Measurements from ENCODE around the gene SULT4A1. TPM values are rescaled to one million over a fixed set of nuclear protein-coding genes. Genes with fewer than 3 reads are reported as not detected.
A peak's percentile ranks its signal among the peaks of the same experiment; 100 is the strongest.

The SULT4A1 gene
- total RNA-seq, 2 donors from 2014 or later = 0.12 TPM; not detected in 1

DNA sequence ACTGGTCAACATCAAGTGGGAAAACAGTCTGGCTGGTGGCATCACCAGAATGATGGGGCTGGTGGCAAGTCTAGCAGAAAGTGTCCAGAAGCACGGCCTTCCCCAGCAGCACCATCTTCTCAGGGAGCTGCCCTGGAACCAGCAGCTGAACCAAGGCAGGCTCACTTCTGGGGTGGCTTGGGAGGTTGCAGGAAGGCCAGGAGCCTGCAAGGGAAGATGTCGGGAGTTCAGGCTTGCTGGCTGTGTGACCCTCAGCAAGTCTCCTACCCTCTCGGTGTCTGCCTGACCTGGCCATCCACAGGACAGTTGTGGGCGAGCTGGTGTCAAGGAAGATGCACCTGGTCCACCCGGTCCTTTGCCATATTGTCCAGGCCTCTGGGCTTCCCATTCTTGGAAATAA is 31.8 kb upstream of the SULT4A1 start:
- Histone ChIP-seq H3K4me1 (peaks cover 0 to 12% of the 10 kb centered on the region in 2 donors), H3K27ac (no peak overlapping the region), H3K36me3 (no peaks in the 10 kb centered on the region), H3K4me3 (no peak overlapping the region), H3K9me3 (no peaks in the 10 kb centered on the region), H3K27me3 (peaks cover 12 to 13% of the 10 kb centered on the region in 2 donors)
- no peak for DNase-seq (ENCODE audit: low spot score)
- TF ChIP-seq, protein P1, sequence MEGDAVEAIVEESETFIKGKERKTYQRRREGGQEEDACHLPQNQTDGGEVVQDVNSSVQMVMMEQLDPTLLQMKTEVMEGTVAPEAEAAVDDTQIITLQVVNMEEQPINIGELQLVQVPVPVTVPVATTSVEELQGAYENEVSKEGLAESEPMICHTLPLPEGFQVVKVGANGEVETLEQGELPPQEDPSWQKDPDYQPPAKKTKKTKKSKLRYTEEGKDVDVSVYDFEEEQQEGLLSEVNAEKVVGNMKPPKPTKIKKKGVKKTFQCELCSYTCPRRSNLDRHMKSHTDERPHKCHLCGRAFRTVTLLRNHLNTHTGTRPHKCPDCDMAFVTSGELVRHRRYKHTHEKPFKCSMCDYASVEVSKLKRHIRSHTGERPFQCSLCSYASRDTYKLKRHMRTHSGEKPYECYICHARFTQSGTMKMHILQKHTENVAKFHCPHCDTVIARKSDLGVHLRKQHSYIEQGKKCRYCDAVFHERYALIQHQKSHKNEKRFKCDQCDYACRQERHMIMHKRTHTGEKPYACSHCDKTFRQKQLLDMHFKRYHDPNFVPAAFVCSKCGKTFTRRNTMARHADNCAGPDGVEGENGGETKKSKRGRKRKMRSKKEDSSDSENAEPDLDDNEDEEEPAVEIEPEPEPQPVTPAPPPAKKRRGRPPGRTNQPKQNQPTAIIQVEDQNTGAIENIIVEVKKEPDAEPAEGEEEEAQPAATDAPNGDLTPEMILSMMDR (IDR thresholded peaks at IDR 0.05) = no peak

DNA sequence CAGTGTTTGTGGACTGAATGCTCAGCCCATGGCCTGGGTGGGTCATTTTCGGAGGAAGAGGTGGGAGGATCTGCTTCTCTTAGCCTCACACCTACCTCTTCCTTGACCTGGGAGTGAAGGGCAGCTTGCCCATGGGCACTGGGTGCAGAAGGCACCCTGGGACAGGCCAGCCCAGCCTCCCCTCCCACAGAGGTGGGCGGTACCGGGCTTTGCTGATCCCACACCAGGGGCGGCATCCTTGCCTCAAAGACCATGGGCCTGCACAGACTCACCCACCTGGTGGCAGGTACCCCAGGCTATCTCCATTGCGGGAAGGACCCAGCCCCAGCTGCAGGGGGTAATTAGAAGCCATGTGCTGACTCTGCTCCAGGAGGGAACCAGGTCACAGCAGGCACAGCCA is 31.0 kb upstream of the SULT4A1 start:
- no peak for DNase-seq (ENCODE audit: low spot score)
- H3K27me3 ChIP-seq = peaks cover 12 to 13% of the 10 kb centered on the region in 2 donors
- no peaks in the 10 kb centered on the region for H3K36me3 ChIP-seq
- no peak overlapping the region for H3K27ac ChIP-seq
- no peaks in the 10 kb centered on the region for H3K9me3 ChIP-seq
- no peak overlapping the region for H3K4me3 ChIP-seq
- TF ChIP-seq, protein P1 (IDR thresholded peaks at IDR 0.05) = no peak
- H3K4me1 ChIP-seq = peaks cover 0 to 12% of the 10 kb centered on the region in 2 donors

DNA sequence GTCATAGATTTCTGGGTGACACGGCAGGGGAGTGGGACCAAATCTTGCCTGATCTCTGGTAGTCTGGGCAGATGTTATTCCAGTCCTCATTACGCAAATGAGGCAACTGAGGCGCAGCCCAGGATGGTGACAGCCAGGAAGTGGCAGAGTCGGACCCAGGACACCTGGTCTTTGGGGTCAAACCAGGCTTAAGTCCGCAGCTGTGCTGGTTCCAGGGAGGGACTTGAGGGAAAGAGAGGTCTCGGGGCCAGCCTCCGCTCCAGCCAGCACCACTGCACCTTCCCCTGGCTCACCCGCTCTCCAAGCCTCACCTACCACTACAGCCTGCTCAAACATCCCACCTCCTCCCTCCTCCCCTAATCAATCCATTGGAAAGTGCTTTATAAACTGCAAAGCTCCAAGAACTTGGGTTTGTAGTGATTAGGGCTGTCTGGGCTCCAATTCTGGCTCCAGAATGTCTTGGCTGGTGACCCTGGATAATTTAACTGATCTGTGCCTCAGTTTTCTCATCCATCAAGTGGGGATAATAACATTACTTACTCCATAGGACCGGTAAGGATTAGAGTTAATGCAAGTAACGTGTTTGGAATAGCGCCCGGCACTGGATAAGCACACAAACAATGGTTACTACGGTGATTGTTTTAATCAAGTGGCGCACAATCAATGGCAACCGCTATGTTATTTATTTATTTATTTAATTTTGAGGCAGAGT is 30.0 kb upstream of the SULT4A1 start:
- TF ChIP-seq, protein P1 (IDR thresholded peaks at IDR 0.05) = no peak
- Histone ChIP-seq H3K9me3 (no peaks in the 10 kb centered on the region), H3K36me3 (no peaks in the 10 kb centered on the region), H3K4me3 (no peak overlapping the region), H3K4me1 (peaks cover 0 to 12% of the 10 kb centered on the region in 2 donors), H3K27ac (no peak overlapping the region), H3K27me3 (peaks cover 12 to 13% of the 10 kb centered on the region in 2 donors)
- no peak for DNase-seq (ENCODE audit: low spot score)

DNA sequence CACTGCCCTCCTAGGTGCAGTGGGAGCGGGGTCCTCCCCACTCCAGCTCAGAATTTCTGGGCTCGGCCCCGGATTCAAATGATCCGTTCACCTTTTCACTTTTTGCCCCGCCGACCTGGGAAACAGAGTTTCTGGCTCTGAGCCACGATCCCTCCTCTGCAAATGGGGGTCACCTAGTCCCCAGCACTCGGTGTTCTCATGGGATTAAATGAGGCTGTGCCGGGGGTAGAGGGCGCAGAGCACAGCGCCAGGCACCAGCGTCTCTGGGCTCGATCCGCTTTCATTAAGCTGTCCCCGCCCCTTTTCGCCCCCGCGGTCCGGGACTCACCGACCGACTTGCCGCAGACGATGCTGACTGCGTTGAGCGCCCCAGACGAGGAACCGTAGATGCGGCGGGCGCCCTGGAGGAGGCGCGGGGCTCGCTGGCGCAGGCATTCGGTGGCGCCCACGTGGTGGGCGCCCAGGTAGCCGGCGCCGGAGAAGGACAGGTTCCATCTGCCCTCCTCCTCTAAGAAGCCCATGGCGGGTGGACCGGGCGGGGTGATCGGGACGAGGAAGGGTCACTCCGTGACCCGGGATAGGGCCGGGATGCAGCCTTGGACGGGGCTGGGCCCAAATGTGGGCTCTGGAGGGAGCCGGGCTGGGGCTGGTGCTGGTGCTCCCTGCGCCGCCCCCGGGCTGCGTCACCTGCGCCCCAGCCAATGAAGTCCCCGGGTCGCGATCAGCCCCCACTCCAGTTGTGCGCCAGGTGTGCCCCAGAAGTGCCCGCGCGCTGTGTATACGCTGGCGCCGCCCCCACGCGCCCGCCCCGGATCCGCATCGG is 29.3 kb upstream of the SULT4A1 start, which contains the start of gene PNPLA5:
TSS of gene PNPLA5 (minus strand) at position 654 of the 823 bp plus-strand sequence. CDS start at position 521, 133 bp downstream.
- Histone ChIP-seq H3K4me3 (peak within 1 kb of the TSS in 1 of 2 donors; percentile 3), H3K27me3 (peaks cover 12 to 13% of the 10 kb centered on the region in 2 donors), H3K27ac (no peak within 1 kb of the TSS), H3K9me3 (no peaks in the 10 kb centered on the region), H3K4me1 (peaks cover 0 to 12% of the 10 kb centered on the region in 2 donors), H3K36me3 (no peaks in the 10 kb centered on the region)
- TF ChIP-seq, protein P1 (IDR thresholded peaks at IDR 0.05) = no peak
- no peak for DNase-seq (ENCODE audit: low spot score)

DNA sequence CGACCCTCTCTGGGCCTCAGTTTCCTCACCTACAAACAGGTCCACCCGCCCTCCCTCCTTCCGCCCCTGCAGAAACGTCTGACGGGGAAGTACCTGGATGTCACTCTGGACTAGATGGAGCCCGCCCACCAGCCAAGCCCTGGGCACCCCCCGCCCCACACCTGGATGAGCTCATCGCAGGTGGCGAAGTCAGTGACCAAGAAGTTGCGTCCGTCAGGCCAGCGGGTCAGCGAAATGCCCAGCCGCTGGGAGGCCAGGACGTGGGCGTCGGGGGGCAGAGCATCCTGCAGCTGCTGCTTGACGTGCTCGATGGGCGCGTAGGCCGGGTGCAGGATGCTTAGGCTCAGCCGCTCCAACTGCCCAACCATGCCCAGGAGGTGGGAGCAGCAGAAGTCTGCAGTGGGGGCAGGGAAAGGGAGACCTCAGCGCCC is 28.6 kb upstream of the SULT4A1 start:
- Histone ChIP-seq H3K9me3 (no peaks in the 10 kb centered on the region), H3K4me1 (peaks cover 0 to 12% of the 10 kb centered on the region in 2 donors), H3K4me3 (no peak overlapping the region), H3K27me3 (peaks cover 12 to 13% of the 10 kb centered on the region in 2 donors), H3K36me3 (no peaks in the 10 kb centered on the region), H3K27ac (no peak overlapping the region)
- TF ChIP-seq, protein P1 (IDR thresholded peaks at IDR 0.05) = no peak
- DNase-seq (ENCODE audit: low spot score) = no peak
